ENCODE results near the gene GALP. TPM values are rescaled to one million over a fixed set of nuclear protein-coding genes. Genes with fewer than 3 reads are reported as not detected.
"Not testable (repeated sequence)": the region's sequence is repeated elsewhere in the genome, so short reads cannot be mapped to it uniquely, and the experiment has no call there.

GALP gene
- total RNA-seq (2014; rRNA removed; shearing (Covaris generic)): not detected in 2 replicates

- DNase-seq (ENCODE audit: low spot score): not testable (repeated sequence)
Observed at GRCh38 chr19:56175861-56176307, at the start of gene GALP. Gene GALP (plus strand): TSS chr19:56176008. CDS start chr19:56177109, 1,101 bp downstream.

GRCh38 chr19:56126983-56127780 lies 48.6 kb upstream of the GALP start:
- no peak for DNase-seq (ENCODE audit: low spot score)

- no peak for DNase-seq (ENCODE audit: low spot score)
Observed at GRCh38 chr19:56130006-56130405, 45.8 kb upstream of the GALP start.

GRCh38 chr19:56131651-56132050 lies 44.2 kb upstream of the GALP start:
- DNase-seq (ENCODE audit: low spot score): no peak

- DNase-seq (ENCODE audit: low spot score): no peak
Observed at GRCh38 chr19:56132316-56132822, 43.4 kb upstream of the GALP start.

GRCh38 chr19:56133858-56134653 lies 41.8 kb upstream of the GALP start:
- peak; percentile 34 for DNase-seq (ENCODE audit: low spot score)

- no peak for DNase-seq (ENCODE audit: low spot score)
Observed at GRCh38 chr19:56134654-56134921, 41.2 kb upstream of the GALP start.

GRCh38 chr19:56136362-56136761 lies 39.4 kb upstream of the GALP start:
- DNase-seq (ENCODE audit: low spot score): no peak

- no peak for DNase-seq (ENCODE audit: low spot score)
Observed at GRCh38 chr19:56137405-56137804, 38.4 kb upstream of the GALP start.

- no peak for DNase-seq (ENCODE audit: low spot score)
Observed at GRCh38 chr19:56138069-56138468, 37.7 kb upstream of the GALP start.

GRCh38 chr19:56139847-56140582 lies 35.8 kb upstream of the GALP start:
- no peak for DNase-seq (ENCODE audit: low spot score)

GRCh38 chr19:56140583-56141416 lies 35.0 kb upstream of the GALP start, which contains the start of gene ZNF444:
Gene ZNF444 (plus strand): TSS chr19:56141287. CDS start chr19:56146912, 5,625 bp downstream.
- DNase-seq (ENCODE audit: low spot score): peak; percentile 100

GRCh38 chr19:56141417-56141993 lies 34.3 kb upstream of the GALP start:
- DNase-seq (ENCODE audit: low spot score): no peak

GRCh38 chr19:56142087-56142787 lies 33.6 kb upstream of the GALP start:
- no peak for DNase-seq (ENCODE audit: low spot score)

GRCh38 chr19:56142897-56143434 lies 32.8 kb upstream of the GALP start:
- DNase-seq (ENCODE audit: low spot score): no peak

GRCh38 chr19:56144376-56144775 lies 31.4 kb upstream of the GALP start:
- DNase-seq (ENCODE audit: low spot score): no peak

- no peak for DNase-seq (ENCODE audit: low spot score)
Observed at GRCh38 chr19:56144831-56145230, 31.0 kb upstream of the GALP start.

GRCh38 chr19:56145698-56146097 lies 30.1 kb upstream of the GALP start:
- no peak for DNase-seq (ENCODE audit: low spot score)

GRCh38 chr19:56146904-56147303 lies 28.9 kb upstream of the GALP start:
- no peak for DNase-seq (ENCODE audit: low spot score)

GRCh38 chr19:56147307-56147706 lies 28.5 kb upstream of the GALP start:
- DNase-seq (ENCODE audit: low spot score): no peak
